Measurements from ENCODE around the gene TBL3. TPM values are rescaled to one million over a fixed set of nuclear protein-coding genes. Genes with fewer than 3 reads are reported as not detected.
A peak's percentile ranks its signal among the peaks of the same experiment; 100 is the strongest.

The TBL3 gene
- total RNA-seq, 1 donor: 22.7 TPM

- no peak overlapping the region for H3K4me3 ChIP-seq (ENCODE audit: low read depth, low read length)
- TF ChIP-seq, protein P1, sequence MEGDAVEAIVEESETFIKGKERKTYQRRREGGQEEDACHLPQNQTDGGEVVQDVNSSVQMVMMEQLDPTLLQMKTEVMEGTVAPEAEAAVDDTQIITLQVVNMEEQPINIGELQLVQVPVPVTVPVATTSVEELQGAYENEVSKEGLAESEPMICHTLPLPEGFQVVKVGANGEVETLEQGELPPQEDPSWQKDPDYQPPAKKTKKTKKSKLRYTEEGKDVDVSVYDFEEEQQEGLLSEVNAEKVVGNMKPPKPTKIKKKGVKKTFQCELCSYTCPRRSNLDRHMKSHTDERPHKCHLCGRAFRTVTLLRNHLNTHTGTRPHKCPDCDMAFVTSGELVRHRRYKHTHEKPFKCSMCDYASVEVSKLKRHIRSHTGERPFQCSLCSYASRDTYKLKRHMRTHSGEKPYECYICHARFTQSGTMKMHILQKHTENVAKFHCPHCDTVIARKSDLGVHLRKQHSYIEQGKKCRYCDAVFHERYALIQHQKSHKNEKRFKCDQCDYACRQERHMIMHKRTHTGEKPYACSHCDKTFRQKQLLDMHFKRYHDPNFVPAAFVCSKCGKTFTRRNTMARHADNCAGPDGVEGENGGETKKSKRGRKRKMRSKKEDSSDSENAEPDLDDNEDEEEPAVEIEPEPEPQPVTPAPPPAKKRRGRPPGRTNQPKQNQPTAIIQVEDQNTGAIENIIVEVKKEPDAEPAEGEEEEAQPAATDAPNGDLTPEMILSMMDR (IDR thresholded peaks at IDR 0.05; ENCODE audit: insufficient read depth, low read length): no peak
- no peak for DNase-seq (ENCODE audit: low read depth)
Measured at GRCh38 chr16:1968146-1968953, 3.5 kb upstream of the TBL3 start.

- TF ChIP-seq, protein P1 (IDR thresholded peaks at IDR 0.05; ENCODE audit: insufficient read depth, low read length): no peak
Measured at GRCh38 chr16:1972490-1972877, 631 bp downstream of the TBL3 start.

DNA sequence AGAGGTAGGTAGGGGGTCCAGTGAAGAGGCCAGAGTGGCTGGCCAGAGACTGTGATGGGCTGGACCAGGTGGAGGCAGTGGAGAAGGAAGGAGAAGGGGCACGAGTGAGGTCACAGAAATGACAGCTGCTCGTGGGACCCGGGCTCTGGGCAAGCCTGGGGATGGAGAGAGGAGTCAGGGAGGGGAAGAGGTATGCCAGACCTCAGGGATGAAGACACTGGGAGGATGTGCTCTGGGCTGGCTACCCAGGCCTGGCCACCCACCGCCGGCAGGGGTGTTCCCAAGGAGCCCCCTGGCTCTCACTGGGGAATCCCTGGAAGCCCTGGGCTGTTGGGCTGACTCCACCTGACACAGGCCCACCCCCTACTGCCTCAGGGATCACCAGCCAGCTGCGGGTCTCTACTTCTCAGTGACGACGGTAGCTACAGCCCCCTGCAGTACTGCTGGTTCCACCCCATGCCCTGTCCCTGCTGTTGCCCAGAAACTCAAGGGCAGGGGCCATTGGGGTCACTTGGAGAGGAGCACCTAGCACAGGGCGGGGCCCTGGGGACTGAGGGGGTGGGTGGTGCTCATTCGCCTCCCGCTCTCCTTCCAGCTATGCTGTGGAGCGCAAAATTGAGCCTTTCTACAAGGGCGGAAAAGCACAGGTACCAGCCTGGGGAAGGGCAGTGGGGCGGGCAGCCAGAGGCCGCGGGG lies 1.8 kb downstream of the TBL3 start:
- no peak overlapping the region for H3K4me3 ChIP-seq (ENCODE audit: low read depth, low read length)
- TF ChIP-seq, protein P1 (IDR thresholded peaks at IDR 0.05; ENCODE audit: insufficient read depth, low read length): no peak
- no peak for DNase-seq (ENCODE audit: low read depth)

More at GRCh38 chr16:1972490-1972877, 631 bp downstream of the TBL3 start:
- H3K4me3 ChIP-seq (ENCODE audit: low read depth, low read length): peak overlapping the region; percentile 86
- DNase-seq (ENCODE audit: low read depth): no peak

DNA sequence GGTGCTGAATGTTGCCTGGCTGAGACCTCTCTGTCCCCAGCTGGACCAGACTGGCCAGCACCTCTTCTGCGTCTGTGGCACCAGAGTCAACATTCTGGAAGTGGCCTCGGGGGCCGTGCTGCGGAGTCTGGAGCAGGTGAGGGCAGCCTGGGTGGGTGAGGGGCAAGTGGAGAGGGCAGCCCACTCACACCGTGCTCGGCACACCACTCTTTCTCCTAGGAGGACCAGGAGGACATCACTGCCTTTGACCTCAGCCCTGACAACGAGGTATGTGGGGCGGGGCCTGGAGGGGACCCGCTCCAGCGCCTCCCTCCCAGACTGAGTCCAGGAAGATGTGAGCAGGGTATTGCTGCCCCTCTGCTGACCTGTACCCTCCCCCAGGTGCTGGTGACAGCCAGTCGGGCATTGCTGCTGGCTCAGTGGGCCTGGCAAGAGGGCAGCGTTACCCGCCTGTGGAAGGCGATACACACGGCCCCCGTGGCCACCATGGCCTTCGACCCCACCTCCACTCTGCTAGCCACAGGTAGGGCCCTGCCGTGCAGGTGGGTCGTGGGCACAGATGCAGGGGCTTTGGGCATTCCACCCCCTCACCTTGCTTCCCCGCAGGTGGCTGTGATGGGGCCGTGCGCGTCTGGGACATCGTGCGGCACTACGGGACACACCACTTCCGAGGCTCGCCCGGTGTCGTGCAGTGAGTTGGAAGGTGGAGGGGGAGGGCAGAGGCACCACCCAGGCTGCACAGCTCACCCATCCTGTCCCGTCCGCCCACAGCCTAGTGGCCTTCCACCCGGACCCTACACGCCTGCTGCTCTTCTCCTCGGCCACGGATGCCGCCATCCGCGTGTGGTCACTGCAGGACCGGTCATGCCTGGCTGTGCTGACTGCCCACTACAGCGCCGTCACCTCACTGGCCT lies 2.6 kb downstream of the TBL3 start:
- H3K4me3 ChIP-seq (ENCODE audit: low read depth, low read length): no peak overlapping the region
- TF ChIP-seq, protein P1 (IDR thresholded peaks at IDR 0.05; ENCODE audit: insufficient read depth, low read length): no peak
- no peak for DNase-seq (ENCODE audit: low read depth)

- DNase-seq (ENCODE audit: low read depth): no peak
- no peak overlapping the region for H3K4me3 ChIP-seq (ENCODE audit: low read depth, low read length)
- TF ChIP-seq, protein P1 (IDR thresholded peaks at IDR 0.05; ENCODE audit: insufficient read depth, low read length): no peak
Measured at GRCh38 chr16:1975432-1976215, 3.8 kb downstream of the TBL3 start.

- TF ChIP-seq, protein P1 (IDR thresholded peaks at IDR 0.05; ENCODE audit: insufficient read depth, low read length): no peak
- DNase-seq (ENCODE audit: low read depth): no peak
- no peak overlapping the region for H3K4me3 ChIP-seq (ENCODE audit: low read depth, low read length)
Measured at GRCh38 chr16:1976216-1976520, 4.3 kb downstream of the TBL3 start.
